CD4-positive, alpha-beta T cell treated with Interleukin-17A for 4 hours (primary cell): ENCODE results near the gene STAMBP.
"Not testable (repeated sequence)": the region's sequence is repeated elsewhere in the genome, so short reads cannot be mapped to it uniquely, and the experiment has no call there.

ENCODE experiments used
- DNase-seq: peaks from one replicate; pipeline ENCODE4 v3.0.0-alpha.2; 2020; ENCODE audit warnings: mixed read lengths

STAMBP gene

DNA sequence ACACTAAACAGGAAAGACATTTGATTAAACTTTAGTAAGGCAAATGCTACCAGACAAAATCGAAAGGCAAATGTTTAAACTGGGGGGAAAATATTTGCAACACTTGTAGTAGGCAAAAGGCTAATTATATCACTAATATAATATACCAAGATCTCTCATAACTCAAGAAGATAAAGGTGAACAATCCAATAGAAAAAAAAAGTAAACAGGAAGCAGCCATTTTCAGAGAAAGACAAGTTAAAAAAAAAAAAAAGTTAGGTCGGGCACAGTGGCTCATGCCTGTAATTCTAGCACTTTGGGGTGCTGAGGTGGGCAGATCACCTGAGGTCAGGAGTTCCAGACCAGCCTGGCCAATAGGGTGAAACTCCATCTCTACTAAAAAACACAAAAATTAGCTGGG lies 59.6 kb downstream of the STAMBP start:
- DNase-seq: no peak

DNA sequence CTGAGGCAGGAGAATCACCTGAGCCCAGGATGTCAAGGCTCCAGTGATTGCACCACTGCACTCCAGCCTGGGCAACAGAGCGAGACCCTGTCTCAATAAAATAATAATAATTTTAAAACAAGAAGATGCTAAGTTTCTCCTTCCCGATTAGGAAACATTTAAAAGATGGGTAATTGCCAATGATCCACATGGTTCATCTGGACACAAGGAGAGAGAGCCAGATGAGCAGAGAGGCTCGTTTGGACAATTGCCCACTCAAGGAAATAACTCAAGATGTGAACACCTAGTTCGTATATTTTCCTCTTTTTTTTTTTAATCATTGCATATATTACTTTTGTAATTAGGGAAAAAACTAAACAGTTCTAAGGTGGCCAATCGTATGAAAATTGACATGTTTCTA lies 60.4 kb downstream of the STAMBP start:
- DNase-seq: no peak

DNA sequence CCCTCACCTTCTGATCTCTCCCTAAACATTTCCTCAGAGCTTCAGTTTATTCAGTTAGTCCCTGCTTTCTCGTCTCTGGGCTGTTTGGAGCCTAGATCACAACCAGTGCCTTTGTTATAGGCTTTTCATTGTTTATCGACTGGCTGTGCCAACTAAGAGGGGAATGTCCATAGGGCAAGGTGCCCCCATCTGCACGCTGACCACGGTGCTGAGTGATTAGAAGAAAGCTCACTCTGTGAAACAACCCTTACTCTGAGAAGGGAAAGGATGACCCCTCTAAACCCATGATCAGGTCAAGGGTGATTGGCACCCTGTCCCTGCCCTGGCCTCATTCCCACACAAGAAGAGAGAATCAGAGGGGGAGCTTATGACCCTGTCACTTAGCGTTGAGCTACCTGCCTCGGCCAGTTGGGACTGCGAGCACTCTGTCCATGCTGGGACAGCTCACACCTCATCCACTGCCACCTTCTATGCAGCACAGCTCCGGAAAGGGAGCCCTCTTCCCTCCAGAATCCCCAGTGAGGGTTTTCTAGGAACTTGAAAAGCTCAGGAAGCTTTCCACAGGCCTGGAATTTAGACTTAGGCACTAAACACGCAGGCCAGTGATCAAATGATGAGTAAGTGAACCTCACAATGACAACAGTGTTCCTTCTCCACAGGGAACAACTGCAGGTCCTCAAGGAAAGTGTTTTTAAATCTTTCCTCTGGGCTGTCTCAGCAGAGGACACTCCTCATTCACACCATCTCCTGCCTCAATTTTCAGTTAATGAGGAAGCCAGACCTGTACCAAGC lies 61.7 kb downstream of the STAMBP start:
- no peak for DNase-seq

DNA sequence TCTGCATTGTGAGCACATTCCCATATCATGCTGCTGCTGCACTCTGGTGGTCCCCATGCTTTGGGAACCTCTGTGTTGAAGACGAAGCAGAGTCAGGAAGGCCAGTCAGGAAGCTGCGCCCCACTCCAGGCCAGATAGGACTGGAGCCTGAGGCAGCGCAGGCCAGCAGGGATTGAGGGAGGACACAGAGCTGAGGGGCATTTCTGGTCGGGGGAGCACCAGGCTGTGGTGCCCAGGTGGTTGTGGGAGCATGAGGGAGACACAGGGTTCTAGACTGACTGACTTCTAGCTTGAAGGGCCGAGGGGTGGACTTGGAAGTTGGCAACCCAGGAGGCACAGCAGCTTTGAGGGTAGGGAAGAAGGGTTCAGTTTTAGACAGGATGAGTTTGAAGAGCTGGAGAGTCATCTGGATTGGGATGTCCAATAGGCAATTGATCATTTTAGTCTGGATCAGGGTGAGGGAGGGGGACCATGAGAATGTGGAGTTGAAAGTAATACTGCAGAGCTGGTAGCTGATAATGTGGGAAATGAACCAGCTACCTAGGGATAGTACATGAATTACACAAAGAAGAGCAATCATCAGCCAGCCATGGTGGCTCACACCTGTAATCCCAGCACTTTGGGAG lies 62.6 kb downstream of the STAMBP start:
- DNase-seq: no peak

- no peak for DNase-seq
Observed at GRCh38 chr2:73892631-73893329, 64.0 kb downstream of the STAMBP start, which contains the start of gene ACTG2. TSS of gene ACTG2 (plus strand) at chr2:73893008. CDS start at chr2:73901312, 8,304 bp downstream.

DNA sequence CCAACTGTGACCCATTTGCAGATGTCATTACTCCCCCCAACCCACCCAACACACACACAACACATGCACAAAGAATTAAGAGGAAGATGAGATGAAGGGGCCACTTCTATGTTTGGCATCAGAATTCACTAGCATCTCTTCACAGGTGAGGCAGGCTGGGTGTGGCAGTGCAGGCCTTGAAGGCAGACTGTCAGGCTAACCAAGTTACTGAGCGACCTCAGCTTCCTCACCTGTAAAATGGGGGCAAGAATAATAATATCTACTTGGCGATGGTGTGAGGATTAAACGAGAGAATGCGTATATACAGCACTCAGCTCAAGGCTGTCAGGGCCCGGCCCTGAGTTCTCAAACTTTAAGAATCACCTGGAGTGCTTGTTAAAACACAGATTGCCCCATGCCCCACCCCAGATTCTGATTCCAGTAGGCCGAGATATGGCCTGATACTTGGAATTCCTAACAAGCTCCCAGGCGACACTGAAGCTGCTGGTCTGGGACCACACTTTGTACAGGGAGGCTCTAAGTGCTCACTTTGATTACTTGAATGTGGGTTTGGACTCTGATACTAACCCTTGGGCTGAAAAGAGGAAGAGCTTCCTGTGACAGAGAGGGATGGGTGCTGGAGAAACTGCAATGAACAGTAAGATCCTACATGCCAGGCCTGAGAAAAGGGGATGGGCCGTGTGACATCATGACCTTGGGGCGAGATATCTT lies 65.2 kb downstream of the STAMBP start:
- DNase-seq: no peak

DNA sequence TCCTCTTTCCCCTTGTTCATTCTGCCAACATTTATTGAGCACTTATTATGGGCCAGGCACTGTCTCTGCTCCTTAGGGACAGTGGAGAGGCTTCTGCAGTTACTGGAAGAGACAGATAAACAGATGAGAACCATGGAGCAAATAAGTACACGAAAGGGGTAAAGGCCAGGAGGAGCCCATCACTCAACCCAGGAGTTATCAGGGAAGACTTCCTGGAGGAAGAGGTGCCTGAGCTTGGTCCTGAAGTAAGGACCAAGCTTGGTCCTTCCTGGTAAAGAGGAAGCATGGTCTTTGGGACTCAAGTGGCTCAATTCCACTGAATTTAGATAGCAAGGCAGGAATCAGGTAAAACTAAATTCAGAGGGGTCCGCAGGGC lies 65.7 kb downstream of the STAMBP start:
- no peak for DNase-seq

GRCh38 chr2:73894877-73895276 lies 66.1 kb downstream of the STAMBP start:
- DNase-seq: no peak

GRCh38 chr2:73895473-73895872 lies 66.7 kb downstream of the STAMBP start:
- no peak for DNase-seq

- DNase-seq: peak; percentile 53
Observed at GRCh38 chr2:73896362-73897239, 67.8 kb downstream of the STAMBP start.

- DNase-seq: no peak
Observed at GRCh38 chr2:73897240-73897583, 68.5 kb downstream of the STAMBP start.

DNA sequence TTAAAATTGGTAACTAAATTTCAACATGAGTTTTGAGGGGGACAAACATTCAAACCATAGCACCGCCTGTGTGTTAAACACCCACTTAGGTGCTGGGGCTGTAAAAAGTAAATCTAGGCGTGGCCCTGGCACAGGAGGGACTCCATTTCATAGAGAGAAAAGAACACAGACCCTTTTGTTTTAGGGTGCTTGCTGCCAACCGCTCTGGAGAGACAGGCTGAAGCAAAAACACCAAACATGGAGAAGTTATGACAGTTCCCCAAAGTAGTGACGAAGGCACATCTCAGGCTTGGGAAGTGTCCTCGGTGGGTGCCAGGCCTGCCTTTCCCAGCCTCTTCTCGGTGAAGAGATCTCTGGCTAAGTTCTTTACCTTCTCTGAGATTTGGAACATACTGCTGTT lies 69.2 kb downstream of the STAMBP start:
- no peak for DNase-seq

DNA sequence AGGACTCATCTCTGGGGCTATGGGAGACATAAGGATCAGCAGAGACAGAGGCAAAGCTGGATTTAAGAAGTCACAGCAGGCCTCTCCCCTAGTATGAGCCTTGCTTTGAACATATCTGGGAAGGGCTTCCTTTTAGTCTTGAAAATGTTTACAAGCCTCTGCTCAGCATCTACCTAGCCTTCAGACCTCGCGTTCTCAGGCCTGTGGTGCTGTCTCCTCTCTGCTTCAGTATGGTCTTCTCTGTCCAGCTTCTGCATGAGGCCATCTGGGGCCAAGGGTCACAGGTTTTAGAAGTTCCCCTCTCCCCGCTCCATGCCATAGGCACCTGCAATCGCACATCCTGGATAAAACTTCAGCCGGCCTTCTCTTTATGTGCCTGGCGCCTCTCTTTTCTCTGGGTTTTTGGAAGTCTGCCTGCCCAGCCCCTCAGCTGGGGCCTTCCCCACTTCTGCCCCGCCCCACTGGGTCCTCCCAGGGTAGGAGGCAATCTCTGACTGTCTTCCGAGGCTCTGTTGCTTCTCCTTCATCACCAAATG lies 71.1 kb downstream of the STAMBP start:
- DNase-seq: no peak

GRCh38 chr2:73901143-73901542 lies 72.4 kb downstream of the STAMBP start:
- DNase-seq: no peak

GRCh38 chr2:73902284-73902683 lies 73.5 kb downstream of the STAMBP start:
- no peak for DNase-seq

DNA sequence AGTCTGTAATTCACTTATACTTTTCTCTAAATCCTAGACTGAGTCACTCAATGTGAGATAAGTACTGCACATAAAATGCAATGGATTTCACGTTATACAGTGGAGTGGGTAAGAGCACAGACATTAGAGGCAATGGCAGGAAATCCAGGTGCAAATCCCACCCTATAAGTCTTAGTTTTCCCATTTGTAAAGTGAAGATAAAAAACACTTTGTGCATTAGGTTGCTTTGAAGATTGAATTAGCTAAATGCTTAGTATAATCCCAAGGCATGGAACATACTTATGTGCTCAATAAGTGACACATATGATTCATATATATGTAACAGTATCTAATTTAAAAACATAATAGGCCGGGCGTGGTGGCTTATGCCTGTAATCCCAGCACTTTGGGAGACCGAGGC lies 74.6 kb downstream of the STAMBP start:
- DNase-seq: no peak

DNA sequence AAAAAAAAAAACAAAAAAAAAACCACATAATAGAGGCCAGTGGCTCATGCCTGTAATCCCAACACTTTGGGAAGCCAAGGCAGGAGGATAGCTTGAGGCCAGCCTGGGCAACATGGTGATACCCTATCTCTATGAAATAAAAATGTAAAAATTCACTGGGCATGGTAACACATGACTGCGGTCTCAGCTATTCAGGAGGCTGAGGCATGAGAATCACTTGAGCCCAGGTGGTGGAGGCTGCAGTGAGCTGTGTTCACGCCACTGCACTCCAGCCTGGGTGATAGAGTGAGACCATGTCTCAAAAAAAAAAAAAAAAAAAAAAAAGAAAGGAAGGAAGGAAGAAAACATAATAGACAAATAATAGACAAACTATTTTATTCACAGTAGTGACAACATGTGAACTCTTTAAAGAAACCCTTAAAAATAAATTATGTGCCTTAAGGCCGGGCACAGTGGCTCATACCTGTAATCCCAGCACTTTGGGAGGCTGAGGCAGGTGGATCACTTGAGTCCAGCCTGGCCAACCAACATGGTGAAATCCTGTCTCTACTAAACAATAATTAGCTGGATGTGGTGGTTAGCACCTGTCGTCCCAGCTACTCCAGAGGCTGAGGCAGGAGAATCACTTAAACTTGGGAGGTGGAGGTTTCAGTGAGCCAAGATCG lies 75.3 kb downstream of the STAMBP start:
- not testable (repeated sequence) for DNase-seq

- DNase-seq: no peak
Observed at GRCh38 chr2:73904952-73905351, 76.2 kb downstream of the STAMBP start.

- no peak for DNase-seq
Observed at GRCh38 chr2:73906847-73907505, 78.2 kb downstream of the STAMBP start.

DNA sequence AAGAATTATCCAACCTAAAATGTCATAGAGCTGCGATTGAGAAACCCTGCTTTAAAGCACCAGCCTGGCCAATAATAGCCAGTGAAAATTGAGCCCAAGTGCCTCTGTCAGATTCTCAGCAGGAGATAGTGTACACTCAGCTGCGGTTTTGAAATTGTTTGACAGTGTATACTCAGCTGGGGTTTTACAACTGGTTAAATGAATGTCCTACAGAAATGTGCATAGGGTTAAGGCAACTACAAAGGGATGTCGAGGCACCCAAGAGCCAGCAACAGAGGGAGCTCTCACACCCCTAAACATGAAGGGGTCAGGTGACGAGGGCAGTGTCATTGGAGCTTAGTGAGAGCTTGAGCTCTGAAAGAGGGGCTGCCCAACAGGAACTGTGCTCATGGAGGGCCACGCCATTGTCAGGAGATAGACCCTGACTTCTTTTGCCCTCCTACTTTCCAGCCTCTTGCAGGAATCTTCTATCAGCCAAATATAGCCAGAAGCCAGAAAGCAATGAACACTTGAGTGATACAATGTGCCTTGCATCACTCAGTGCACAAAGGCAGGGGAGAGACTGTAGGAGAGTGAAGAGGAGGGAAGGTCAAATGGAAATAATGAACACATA lies 79.2 kb downstream of the STAMBP start:
- peak; percentile 72 for DNase-seq
